ENCODE data around the gene ETS1. TPM values are rescaled to one million over a fixed set of nuclear protein-coding genes. Genes with fewer than 3 reads are reported as not detected.

The ETS1 gene
- 100 to 1,000 TPM; 532 to 684 (median 589) TPM for total RNA-seq
- 475 TPM for total RNA-seq (2013)

DNA sequence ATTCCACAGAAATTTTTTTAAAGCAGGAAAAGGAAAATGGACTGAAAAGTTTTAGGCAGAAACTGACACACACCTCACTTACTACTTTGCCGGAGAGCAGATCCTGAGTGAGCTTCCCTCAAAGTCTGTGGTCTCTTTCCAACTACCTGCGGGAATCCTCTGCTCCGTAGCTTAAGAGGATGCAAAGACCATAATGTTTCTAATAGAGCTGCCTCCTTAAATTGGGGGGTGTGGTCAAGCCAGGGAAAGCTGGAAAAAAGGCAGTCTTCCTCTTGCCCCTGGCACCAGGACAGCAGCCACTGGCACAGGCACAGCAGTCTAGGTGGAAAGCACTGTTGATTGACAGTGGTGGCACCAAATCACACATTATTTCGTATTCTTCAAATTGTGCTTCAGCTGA is at the start of gene ETS1:
ETS1 (minus strand) TSS at position 144 of the 400 bp plus-strand sequence. CDS start 14,428 bp downstream, outside the sequence.
- no peak for TF ChIP-seq CTCF (IDR thresholded peaks at IDR 0.05)
- no peak within 1 kb of the TSS for H3K27ac ChIP-seq (ENCODE audit: low read length)
- Mint-ChIP-seq H3K36me3 (no peaks in the 10 kb centered on the region), H3K4me1 (peaks cover 8 to 14% of the 10 kb centered on the region in 2 donors), H3K4me3 (no peak within 1 kb of the TSS), H3K27me3 (ENCODE audit: low read depth in 2 of 2) (peaks cover 14 to 20% of the 10 kb centered on the region in 2 donors), H3K27ac (no peak within 1 kb of the TSS), H3K9me3 (no peaks in the 10 kb centered on the region)
- no peaks in the 10 kb centered on the region for H3K36me3 ChIP-seq (ENCODE audit: control insufficient read depth, insufficient read depth, low read length)
- WGBS (ENCODE audit: insufficient coverage): 95% methylated on average over 4 of the region's 4 CpGs
- DNase-seq: no peak
- no peak within 1 kb of the TSS for H3K4me3 ChIP-seq (ENCODE audit: low read length)
- no peaks in the 10 kb centered on the region for H3K27me3 ChIP-seq (ENCODE audit: control insufficient read depth, insufficient read depth, low read length)
- intact Hi-C loops (cut with micrococcal nuclease): no loop called here
- ATAC-seq: no peak
- H3K9me3 ChIP-seq (ENCODE audit: control insufficient read depth, insufficient read depth, low read length): no peaks in the 10 kb centered on the region
- H3K4me1 ChIP-seq (ENCODE audit: control insufficient read depth, insufficient read depth, low read length): no peaks in the 10 kb centered on the region

- Mint-ChIP-seq H3K36me3 (peaks cover 7% of the 10 kb centered on the region), H3K4me1 (peaks cover 17 to 29% of the 10 kb centered on the region in 2 donors), H3K9me3 (no peaks in the 10 kb centered on the region), H3K27me3 (ENCODE audit: low read depth in 2 of 2) (peaks cover 0 to 8% of the 10 kb centered on the region in 2 donors), H3K27ac (no peak overlapping the region), H3K4me3 (no peak overlapping the region)
- no peaks in the 10 kb centered on the region for H3K36me3 ChIP-seq (ENCODE audit: control insufficient read depth, insufficient read depth, low read length)
- no peak overlapping the region for H3K27ac ChIP-seq (ENCODE audit: low read length)
- no peak overlapping the region for H3K4me3 ChIP-seq (ENCODE audit: low read length)
- H3K4me1 ChIP-seq (ENCODE audit: control insufficient read depth, insufficient read depth, low read length): peaks cover 20% of the 10 kb centered on the region
- ATAC-seq (no peak), DNase-seq (no peak)
- H3K27me3 ChIP-seq (ENCODE audit: control insufficient read depth, insufficient read depth, low read length): no peaks in the 10 kb centered on the region
- TF ChIP-seq CTCF (IDR thresholded peaks at IDR 0.05): no peak
- WGBS (ENCODE audit: insufficient coverage): 95% methylated on average over 2 of the region's 2 CpGs
- intact Hi-C loops (cut with micrococcal nuclease): no loop called here
- H3K9me3 ChIP-seq (ENCODE audit: control insufficient read depth, insufficient read depth, low read length): no peaks in the 10 kb centered on the region
These were observed 47.0 kb upstream of the ETS1 start for GRCh38 chr11:128634395-128634794.

- Mint-ChIP-seq H3K4me3 (no peak overlapping the region), H3K36me3 (no peaks in the 10 kb centered on the region)
- intact Hi-C loops (cut with micrococcal nuclease): no loop called here
These were observed 46.1 kb upstream of the ETS1 start for GRCh38 chr11:128633384-128633965.

More at GRCh38 chr11:128633384-128633965, 46.1 kb upstream of the ETS1 start:
- Mint-ChIP-seq H3K27me3 (ENCODE audit: low read depth in 2 of 2) (no peaks in the 10 kb centered on the region), H3K27ac (no peak overlapping the region), H3K4me1 (peaks cover 26 to 38% of the 10 kb centered on the region in 2 donors), H3K9me3 (no peaks in the 10 kb centered on the region)
- H3K4me1 ChIP-seq (ENCODE audit: control insufficient read depth, insufficient read depth, low read length): peaks cover 29% of the 10 kb centered on the region
- H3K27ac ChIP-seq (ENCODE audit: low read length): no peak overlapping the region
- no peaks in the 10 kb centered on the region for H3K27me3 ChIP-seq (ENCODE audit: control insufficient read depth, insufficient read depth, low read length)
- TF ChIP-seq CTCF (IDR thresholded peaks at IDR 0.05): no peak
- no peaks in the 10 kb centered on the region for H3K9me3 ChIP-seq (ENCODE audit: control insufficient read depth, insufficient read depth, low read length)
- ATAC-seq (no peak), DNase-seq (no peak)
- 76% methylated on average over 8 of the region's 8 CpGs for WGBS (ENCODE audit: insufficient coverage)
- no peak overlapping the region for H3K4me3 ChIP-seq (ENCODE audit: low read length)
- H3K36me3 ChIP-seq (ENCODE audit: control insufficient read depth, insufficient read depth, low read length): no peaks in the 10 kb centered on the region
